Neural progenitor cell (in vitro differentiated cells): ENCODE data around the gene RNLS.

Source experiments
- CTCF ChIP-seq: fragments of 200-600 bp; sonication (generic); IDR thresholded peaks from 2 replicates; pipeline ENCODE4 v1.5.1; 2017; ENCODE audit warnings: antibody characterized with exemption, mild to moderate bottlenecking
- EZH2 ChIP-seq: fragments of 200-600 bp; sonication (generic); IDR thresholded peaks from 2 replicates; pipeline ENCODE4 v1.6.1; 2017; ENCODE audit warnings: antibody characterized with exemption, mild to moderate bottlenecking, moderate library complexity

GRCh38 chr10:88297103-88297502 lies 286.0 kb downstream of the RNLS start:
- TF ChIP-seq CTCF (no peak), EZH2 (no peak)
